HG03520 (cell line): Measurements from ENCODE around the gene TTYH2.

ENCODE experiments used
- ATAC-seq: cut with Tn5 transposase; IDR thresholded peaks from one replicate; pipeline ENCODE4 v1.9.1; 2021; ENCODE audit warnings: mild to moderate bottlenecking, moderate library complexity; ENCODE audit not compliant: unreplicated experiment

Gene TTYH2

DNA sequence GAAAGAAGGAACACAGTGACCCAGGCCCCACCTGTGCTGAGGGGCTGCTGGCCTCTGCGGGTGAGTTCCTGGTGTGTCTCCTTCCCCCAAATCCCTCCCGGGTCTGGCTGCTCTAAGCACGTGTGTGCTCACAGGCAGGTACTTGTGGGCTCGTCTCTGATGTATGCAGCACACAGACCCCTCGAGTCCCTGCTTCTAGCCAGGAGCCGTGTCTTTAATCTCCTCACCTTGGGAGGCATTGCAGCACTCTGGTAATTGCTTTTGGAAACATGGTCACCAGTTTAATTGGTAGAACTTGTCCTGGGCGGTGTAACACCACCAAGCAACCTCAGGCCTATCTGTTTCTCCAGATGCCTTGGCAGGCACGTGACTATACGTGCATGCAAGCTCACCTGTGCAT, 18.7 kb upstream of the TTYH2 start:
- no peak for ATAC-seq

DNA sequence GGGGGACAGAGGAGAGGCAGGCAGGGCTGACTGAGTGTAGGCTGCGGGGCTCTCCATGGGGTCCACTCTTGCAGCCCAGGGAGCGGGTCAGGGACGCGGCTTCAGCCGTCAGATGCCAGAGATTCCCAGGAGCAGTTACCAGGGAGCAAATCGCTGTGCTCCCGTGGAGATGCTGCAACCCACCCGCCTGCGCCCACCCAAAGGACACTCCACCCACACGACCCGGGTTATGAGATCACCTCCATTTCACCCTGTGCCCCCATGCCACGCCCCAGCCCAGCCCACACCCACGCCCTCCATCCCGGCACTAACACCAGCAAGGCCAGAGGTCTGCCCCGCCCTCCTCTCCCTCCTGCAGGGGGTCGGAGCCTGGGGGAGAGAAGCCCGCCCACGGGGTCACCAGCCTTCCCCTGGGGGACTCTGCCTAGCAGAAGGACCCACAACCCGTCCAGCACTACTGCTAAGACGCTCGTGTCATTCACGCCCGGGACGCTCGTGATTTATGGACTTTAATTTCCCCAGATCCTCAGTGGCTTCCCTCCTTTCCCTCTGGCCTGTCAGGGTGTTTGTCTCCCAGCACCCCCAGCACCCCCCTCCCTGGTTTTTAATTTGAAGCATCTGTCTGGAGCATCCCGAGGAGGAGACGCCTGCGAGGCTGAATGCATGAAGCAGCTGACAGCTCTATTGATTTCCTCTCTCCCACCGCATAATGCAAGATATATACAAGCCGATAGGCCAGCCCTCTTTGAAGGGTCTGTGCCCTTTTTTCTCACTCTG, 16.6 kb upstream of the TTYH2 start:
- ATAC-seq: no peak

DNA sequence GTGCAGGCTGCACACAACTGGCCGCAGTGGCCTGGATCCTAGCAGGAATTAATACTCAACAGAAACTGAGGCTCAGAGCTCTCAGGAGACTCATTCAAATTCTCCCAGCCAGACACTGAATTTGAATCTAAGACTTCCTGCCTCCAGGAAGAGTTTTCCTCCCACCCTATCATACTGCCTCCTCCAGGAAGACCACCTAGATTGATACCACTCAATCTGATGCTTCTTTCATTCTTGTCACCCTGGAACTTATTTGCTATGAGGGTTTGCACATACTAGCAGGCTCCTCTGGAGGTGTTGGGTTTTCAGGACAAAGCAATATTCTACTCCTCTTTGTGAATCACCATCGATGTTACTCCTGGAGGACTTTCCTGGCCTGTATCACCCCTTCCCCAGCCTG, 15.6 kb upstream of the TTYH2 start:
- no peak for ATAC-seq

DNA sequence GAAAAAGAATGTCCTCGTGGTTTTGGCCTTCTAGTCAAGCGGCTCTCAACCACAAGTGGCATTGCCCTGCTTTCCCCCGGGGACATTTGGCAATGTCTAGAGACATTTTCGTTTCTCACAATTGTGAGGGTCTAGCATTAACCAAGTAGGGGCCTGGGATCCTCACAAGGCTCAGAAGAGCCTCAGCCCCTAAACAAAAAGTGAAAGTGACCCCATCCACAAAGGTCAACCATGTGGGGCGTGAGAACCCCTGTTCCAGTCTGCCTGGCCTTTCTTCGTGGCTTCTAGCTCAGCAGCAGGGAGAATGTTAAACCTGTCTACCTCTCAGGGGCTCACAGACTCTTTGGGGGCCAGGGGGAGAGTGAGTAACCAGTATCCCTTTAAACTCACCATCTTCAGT, 14.7 kb upstream of the TTYH2 start:
- no peak for ATAC-seq

DNA sequence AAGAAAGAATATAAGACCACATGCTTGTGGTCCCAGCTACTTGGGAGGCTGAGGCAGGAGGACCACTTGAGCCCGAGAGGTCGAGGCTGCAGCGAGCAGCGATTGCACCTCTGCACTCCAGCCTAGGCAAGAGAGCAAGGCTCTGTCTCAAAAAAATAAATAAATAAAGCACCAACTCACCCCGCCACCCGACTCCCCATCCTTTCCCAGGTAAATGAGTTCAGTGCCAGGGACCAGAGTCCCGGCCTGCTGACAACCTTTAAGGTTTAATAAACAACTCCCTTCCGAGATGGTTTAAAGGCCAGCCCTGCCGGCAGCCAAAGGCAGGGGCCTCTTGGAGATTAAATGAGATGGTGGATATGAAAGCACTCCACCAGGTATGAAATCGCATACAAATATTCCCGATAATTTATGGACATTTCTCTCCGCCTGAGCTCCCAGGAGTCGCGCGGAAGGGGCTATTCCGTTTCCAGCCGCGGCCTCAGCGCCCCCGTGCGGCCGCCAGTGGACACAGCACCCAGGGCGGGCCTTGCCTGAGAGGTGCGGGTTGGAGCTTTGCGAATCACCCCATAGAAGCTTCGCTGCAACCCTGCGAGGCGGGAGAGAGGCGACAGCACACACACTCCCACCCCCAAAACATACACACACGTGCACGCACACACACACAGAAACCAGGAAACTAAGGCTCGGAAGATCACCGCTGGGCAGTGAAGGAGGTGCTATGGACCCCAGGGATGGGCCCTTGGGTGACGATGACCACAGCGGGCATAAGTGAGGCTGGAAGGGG, 13.9 kb upstream of the TTYH2 start:
- no peak for ATAC-seq

DNA sequence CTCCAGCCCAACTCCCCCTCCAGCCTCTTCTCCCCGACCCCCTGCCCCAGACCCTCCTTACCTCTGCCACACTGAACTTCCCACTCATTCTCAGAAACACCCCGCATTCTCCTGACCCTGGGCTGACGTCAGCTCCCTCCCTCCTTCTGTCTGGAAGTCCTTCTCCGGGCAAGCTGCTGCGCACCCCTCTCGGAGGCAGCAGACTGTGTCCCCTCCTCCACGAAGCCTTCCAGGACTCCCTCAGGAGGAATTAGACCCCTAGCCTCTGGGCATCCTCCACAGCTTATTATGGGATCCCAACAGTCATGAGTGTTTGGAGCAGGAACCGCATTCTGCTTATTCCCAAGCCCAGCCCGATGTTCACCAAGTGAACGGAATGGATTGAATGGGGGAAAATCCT, 13.3 kb upstream of the TTYH2 start:
- no peak for ATAC-seq

DNA sequence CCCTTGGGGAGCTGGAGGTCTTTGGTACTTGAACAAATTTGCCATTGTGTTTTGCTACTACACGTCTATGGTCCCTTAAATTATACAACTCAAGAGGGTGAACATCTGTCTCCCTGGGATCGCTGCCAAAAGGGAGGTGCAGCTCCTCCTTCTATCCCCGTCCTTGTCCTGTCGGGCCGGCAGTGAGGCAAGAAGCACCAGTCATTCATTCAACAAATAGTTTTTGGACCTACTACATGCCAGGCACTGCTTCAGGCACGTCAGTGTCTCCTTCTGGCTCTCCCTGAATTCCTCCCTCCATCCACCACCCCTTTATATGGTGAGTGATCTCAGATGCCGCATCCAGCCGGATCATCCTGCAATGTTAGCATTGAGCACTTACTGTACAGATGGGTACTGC, 12.1 kb upstream of the TTYH2 start:
- ATAC-seq: no peak

DNA sequence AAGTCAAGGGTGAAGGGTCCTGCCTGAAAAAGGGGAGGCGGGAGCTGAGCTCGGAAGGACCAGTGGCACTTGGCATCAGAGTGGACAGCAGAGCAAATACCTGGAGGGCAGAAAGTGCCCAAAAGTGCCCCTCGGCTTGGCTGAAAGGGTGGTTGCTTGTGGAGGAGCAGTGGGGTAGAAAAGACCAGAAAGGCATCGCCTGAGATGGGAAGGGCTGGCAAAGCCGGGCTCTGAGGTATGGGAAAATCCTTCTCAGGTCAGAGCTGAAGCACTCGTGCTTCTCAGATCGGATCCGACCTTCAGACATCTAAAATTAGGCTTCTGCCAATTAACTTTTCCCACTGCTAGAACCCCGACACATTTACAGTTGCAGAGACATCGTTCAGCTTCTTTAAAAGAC, 11.4 kb upstream of the TTYH2 start:
- ATAC-seq: no peak

DNA sequence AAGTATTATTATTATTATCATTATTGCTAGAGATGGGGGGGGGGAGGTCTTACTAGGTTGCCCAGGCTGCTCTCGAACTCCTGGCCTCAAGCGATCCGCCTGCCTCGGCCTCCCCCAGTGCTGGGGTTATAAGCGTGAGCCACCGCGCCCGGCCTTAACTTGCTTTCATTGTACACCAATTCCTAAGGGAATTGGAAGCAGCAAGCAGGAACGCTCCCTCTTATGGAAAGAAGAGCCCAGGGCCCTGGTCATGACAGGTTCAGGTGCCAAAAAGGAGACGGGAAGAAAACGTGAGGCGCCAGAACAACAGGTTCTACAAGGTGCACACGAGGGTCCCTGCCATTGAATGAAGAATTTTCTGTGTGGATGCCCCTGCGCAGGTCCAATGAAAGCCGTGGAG, 10.4 kb upstream of the TTYH2 start:
- ATAC-seq: no peak

DNA sequence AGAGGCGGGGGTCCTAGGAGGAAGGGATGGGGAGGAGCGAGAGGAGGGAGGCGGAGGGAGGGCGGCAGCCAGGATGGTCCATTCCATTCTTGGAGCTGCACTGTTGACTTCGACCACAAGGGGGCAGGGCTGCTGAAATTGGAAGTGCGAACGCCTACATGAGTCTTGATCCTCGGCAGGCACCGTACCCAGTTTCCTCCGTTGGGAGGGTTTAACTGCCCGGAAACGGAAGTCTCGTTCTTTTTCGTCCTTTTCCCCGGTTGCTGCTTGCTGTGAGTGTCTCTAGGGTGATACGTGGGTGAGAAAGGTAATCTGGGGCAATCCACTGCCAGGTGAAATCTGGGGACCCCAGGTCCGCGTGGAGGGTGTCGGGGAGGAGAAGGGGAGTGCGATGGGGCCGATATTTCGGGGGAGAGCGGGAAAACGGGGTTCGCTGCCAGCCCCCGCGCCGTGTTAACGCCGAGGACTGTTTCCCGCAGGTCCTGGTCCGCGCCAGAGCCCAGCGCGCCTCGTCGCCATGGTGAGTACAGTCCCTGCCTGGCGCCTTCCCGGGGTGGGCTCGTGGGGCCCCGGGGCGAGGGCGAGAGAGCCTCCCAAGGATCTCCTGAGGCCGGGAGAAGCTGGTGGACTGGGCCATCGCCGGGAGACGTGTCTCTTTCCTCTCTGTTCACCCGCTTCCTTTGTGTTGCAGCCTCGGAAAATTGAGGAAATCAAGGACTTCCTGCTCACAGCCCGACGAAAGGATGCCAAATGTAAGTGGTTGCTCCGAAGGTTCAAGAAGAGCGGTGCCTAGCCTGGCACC, 9.7 kb upstream of the TTYH2 start, which contains the start of gene RPL38:
TSS of gene RPL38 (plus strand) at position 240 of the 802 bp plus-strand sequence. CDS start at position 518, 278 bp downstream.
- peak; percentile 68 for ATAC-seq

DNA sequence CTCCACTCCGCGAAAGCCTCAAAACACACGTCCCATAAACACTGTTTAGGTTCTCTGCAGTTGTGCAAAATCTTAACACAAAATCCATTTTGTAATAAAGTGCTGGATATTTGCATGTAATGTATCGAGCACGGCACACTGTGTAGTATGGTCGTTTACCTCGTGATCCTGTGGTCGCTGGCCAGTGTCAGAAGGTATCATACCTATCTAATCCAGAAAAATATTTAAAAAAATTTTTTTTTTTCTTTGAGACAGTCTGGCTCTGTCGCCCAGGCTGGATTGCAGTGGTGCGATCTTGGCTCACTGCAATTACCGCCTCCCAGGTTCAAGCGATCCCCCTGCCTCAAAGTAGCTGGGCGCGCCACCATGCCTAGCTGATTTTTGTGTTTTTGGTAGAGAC, 8.9 kb upstream of the TTYH2 start:
- no peak for ATAC-seq

DNA sequence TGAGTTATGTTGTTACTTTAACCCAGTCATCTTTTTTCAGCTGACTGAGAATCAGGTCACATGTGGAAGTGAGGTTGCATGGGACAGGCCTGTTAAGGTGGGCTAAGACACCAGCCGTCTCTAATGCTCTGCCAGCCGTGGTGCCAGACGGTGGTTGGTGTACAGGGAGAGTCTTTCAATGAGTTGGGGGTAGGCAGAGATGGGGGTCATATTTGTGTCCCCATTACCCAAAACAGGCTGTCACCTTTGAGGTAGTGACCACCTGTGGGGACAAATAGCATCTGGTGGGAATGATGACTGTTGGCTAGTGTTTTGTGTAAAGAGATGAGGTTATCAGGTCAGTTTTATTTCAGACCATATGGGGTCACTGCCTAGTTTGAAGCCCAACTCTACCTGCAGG, 8.1 kb upstream of the TTYH2 start:
- no peak for ATAC-seq

DNA sequence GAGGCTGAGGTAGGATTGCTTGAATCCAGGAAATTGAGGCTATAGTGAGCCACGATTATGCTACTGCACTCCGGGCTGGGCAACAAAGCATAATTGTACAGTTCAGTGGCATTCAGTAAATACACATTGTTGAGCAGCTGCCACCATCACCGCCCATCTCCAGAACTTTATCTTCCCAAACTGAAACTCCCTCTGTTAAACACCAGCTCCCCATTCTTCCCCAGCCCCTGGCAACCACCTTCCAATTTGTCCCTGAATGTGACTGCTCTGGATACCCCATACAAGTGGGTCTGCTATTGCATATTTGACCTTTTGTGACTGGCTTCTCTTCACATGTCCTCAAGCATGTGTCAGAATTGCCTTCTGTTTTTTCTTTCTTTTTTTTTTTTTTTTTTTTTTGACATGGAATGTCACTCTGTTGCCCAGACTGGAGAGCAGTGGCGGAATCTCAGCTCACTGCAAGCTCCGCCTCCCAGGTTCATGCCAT, 7.0 kb upstream of the TTYH2 start:
- ATAC-seq: no peak

DNA sequence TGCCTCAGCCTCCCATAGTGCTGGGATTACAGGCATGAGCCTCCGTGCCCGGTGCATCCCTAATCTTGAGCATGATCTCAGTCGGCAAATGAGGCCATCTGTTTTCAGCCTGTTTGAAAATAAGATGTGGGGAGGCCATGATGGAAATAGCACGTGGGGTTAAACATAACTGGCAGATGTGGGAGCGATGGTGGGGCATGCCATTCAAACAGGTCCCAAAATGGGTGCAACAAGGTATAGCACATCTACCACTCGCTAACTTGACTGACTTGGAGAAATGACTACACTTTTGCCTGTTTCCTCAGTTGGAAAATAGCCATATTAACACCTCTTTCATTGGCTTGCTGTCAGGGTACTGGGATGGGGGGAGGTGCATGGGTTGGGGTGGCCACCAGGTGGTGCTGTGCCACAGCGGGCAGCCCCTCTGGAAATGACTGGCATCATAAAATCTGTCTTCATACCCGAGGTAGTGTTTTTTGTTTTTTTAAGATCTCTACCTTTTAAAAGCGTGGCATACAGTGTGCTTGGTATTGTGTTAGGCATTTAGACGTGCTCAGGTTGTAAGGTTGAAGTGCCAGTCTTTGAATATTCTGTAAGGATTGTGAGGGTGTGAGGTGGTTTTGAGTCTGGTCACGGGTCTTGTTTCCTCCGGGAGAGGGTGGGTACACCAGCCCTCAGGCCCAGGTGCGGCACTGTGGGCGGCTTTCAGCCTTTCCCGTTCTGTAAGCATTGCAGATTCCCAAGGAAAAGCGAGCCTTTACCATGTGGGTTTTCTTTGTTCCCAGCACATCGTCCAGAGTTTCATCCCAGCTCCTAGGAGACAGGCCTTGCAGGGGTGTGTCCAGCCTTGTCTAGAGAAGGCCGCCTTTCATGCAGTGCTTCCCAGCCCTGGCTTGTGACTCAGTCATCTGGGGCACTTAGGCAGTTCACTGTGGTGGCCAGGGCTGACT, 2.9 kb upstream of the TTYH2 start:
- no peak for ATAC-seq

DNA sequence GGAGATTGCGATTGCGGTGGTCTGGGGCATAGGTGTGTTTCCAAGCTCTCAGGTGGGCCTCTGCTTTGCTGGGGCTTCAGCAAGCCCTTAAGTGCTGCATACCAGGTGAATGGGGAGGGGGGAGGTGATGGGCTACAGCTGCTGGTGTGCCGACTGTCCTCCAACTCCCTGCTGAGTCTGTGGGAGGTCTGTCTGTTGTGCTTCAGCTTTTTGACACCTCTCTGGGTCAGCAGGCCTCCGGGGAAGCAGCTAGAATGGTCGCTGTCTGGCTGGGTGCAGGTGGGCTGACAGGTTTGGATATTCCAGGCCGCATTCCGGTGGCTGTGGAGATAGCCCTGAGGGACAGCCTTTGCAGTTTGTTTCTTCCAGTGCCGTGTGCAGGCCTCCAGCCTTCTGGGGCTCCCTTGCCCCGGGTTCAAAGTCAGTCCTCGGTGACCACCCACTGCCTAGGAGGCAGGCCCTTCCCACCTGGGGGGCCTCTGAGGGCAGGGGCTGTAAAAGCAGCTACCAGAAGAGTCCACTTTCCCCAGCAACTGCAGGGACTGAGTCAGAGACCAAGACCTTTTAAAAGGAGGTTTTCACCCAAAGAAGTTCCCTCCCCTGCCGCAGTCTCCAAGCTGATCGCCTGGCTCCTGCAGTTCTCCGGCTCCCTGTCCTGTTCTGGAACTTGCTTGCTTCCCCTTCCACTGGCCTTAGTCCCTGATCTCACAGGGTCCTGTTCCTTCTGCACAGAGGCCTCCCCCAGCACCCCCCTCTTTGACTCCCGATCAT, 2.0 kb upstream of the TTYH2 start:
- no peak for ATAC-seq

DNA sequence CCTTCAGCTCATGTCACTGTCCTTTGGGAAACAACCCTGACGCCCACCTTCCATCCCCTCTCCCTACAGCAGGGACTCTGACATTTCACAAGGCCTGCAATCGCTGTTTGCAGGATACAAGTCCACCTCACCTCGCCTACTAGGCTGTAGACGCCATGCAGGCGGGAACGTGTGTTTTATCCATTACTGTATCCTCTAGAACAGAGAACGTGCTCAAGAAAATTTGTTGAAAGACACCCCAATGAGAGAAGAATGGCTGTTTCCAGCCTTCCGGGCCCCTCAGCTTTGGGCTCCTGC, 1.5 kb upstream of the TTYH2 start:
- ATAC-seq: no peak

DNA sequence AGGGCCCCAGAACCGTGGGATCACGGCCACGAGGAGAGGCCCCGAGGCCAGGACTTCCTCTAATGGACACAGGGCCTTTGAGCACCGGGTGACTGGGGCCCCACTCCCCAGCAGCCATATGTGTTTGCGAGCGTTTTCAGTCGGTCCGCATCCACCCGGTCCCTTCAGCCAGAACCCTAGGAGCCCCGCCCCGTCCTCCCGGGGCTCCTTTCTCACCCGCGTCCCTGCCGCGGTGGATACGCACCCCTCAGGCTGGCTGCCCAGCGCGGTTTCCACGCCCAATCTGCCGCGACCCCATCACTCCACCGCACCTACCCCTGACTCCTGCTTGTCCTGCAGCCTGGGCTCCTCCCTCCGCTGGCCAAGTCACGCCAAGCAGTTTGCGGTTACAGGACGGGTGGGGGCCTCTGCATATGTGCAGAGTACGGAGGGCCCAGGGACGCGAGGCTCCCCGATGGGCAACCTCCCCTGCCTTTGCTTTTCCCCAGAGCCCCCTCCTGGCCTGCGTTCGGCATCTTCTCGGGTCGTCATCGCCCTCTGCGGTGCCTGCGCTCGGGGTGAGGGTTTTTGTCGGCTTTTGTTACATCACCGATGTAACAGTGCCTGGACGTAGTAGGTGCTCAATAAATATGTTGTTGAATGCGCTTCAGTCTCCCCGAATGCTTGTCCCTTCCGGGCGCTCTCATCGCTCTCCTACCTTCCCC, 1.0 kb upstream of the TTYH2 start:
- ATAC-seq: peak; percentile 5

DNA sequence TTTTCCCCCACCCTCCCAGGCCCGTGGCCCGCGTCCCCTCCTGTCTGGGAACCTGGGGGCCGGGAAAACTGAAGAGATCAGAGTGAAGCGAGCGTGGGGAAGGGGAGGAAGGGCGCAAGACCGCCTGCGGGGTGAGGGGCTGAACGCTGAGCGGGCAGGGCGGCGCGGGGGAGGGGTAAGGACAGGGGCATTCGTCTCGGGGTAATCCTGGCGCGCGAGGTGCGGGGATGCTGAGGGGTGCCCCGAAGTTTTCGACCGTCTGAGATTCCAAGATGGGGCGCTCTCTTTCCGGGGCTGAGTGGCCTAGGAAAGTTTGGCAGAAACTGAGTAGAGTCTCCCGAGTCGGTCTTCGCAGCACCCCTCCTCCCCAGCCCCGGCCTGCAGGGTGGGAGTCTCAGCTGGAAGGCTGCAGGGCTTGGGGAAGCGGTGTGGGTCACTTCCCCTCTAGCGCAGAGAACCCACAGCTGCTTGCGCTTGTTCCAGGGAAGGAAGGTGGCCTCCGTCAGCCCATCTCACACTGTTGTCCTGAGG, 555 bp downstream of the TTYH2 start:
- no peak for ATAC-seq
